ENCODE measurements around the gene PTGES.

DNA sequence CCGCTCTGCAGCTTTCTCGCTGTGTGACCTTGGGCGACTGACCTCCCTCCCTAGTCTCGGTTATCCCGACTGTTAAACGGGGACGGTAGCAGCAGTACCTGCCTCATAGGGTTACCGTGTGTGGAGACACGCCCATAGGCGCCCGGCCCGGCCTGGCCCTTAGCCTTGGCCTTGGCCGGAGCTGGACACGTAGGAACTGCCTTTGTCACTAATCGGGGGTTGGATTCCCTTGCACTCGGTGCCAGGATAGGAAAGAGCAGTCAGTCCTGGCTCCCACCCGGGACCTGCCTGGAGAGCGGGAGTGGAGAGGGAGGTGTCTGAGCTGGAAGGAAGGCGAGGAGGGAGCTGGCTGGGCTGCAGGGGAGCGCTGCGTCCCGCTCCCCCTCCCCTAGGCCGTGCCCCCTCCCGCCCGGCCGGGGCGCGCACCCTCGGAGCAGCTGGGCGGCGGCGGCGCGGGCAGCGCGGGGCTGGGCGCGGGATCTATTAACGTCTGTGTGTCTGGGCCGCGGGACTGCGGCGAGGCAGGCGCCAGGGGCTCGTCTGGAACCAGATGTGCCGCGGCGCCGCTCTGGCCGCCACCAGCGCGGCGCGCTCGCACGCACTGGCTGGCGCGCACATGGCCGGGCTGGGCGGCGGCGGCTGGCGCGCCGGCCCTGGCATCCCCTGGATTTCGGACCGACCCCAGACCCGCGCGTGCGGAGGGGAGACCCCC lies 55.7 kb downstream of the PTGES start:
- TF ChIP-seq MYC (IDR thresholded peaks at IDR 0.05; ENCODE audit: low read depth, low read length) = no peak
- TF ChIP-seq, protein P1, sequence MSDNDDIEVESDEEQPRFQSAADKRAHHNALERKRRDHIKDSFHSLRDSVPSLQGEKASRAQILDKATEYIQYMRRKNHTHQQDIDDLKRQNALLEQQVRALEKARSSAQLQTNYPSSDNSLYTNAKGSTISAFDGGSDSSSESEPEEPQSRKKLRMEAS (IDR thresholded peaks at IDR 0.05; ENCODE audit: low read depth, low read length) = no peak
- TF ChIP-seq, protein P2, sequence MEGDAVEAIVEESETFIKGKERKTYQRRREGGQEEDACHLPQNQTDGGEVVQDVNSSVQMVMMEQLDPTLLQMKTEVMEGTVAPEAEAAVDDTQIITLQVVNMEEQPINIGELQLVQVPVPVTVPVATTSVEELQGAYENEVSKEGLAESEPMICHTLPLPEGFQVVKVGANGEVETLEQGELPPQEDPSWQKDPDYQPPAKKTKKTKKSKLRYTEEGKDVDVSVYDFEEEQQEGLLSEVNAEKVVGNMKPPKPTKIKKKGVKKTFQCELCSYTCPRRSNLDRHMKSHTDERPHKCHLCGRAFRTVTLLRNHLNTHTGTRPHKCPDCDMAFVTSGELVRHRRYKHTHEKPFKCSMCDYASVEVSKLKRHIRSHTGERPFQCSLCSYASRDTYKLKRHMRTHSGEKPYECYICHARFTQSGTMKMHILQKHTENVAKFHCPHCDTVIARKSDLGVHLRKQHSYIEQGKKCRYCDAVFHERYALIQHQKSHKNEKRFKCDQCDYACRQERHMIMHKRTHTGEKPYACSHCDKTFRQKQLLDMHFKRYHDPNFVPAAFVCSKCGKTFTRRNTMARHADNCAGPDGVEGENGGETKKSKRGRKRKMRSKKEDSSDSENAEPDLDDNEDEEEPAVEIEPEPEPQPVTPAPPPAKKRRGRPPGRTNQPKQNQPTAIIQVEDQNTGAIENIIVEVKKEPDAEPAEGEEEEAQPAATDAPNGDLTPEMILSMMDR (IDR thresholded peaks at IDR 0.05; ENCODE audit: low read depth, low read length) = no peak
